Psoas muscle (tissue), 8 donors: Measurements from ENCODE around the gene MAX. TPM values are rescaled to one million over a fixed set of nuclear protein-coding genes. Genes with fewer than 3 reads are reported as not detected.

Experiments
- ATAC-seq, 4 donors: fragments of 200-7000 bp; cut with Tn5 transposase; one replicate each; pipeline ENCODE4 v1.9.1; 2020; ENCODE audit warnings: moderate library complexity in 3 of 4, mild to moderate bottlenecking in 2 of 4
- DNase-seq, 2 donors: peaks; one replicate each; pipeline ENCODE4 v3.0.0-alpha.2; 2020
- H3K27ac ChIP-seq: fragments of 200-600 bp; one replicate; pipeline ENCODE4 v1.8.0; 2022
- H3K27me3 ChIP-seq, 3 donors: fragments of 200-600 bp in 1 of 3; one replicate each; pipeline versions ENCODE4 v1.6.1 to v1.8.0; 2013 to 2022; ENCODE audit warnings: low read length in 2 of 3, mild to moderate bottlenecking in 2 of 3, moderate library complexity in 1 of 3; ENCODE audit not compliant: insufficient read depth in 3 of 3
- H3K36me3 ChIP-seq, 2 donors: fragments of 200-600 bp in 1 of 2; one replicate each; pipeline versions ENCODE4 v1.6.1 to v1.8.0; 2013 to 2022; ENCODE audit warnings: low read depth in 1 of 2, mild to moderate bottlenecking in 1 of 2, moderate library complexity in 1 of 2; ENCODE audit not compliant: insufficient read depth in 1 of 2
- H3K4me1 ChIP-seq: fragments of 200-600 bp; one replicate; pipeline ENCODE4 v1.8.0; 2022
- H3K4me3 ChIP-seq: fragments of 200-600 bp; one replicate; pipeline ENCODE4 v1.8.0; 2022; ENCODE audit warnings: mild to moderate bottlenecking
- H3K9me3 ChIP-seq: fragments of 200-600 bp; one replicate; pipeline ENCODE4 v1.8.0; 2022
- CTCF ChIP-seq: fragments of 200-600 bp; IDR thresholded peaks from one replicate; pipeline ENCODE4 v1.8.0; 2022; ENCODE audit warnings: antibody characterized with exemption
- WGBS, 3 donors: extraction: QIAGEN DNeasy Blood & Tissue Kit; methylation state at CpG; one replicate each; pipeline versions ENCODE4 v1.1.6 to v1.1.7; 2013; 5-methylcytosine and 5-hydroxymethylcytosine counted together
- intact Hi-C, 2 donors: fragments of 100-400 bp; cut with DNase I; formaldehyde crosslinking; loops; one replicate each; pipeline versions ENCODE4 v1.11.0 to v1.14.2; 2022
- polyA plus RNA-seq, 3 donors: library from polyadenylated mRNA; stranded (reverse); fragments of 200-250 nt; gene quantifications; one replicate each; pipeline ENCODE4 v1.2.3, GENCODE V29; 2013
- total RNA-seq, 4 donors: library from RNA; stranded (reverse); fragmentation: NEBNext Ultra II Directional in 2 of 4; extraction: Animal tissue kit (Norgen Biotek cat#: 25700) in 2 of 4; gene quantifications; one replicate each; pipeline versions ENCODE4 v1.2.1 to v1.2.4, GENCODE V29; 2021 to 2023
- donor health status: healthy with polysubstance abuse.
- donor health status: DM: no; HTN: no; CAD: no; lungs with moderate emphysema.
- donor health status: Bipolar disorder and iron deficiency.
- donor health status: healthy.
- donor health status: DM: yes; HTN: yes; CAD: no.
- donor health status: DM: no; HTN: no; CAD: no.
- donor health status: DM: no; HTN: no; CAD: no.
- donor health status: DM: yes; HTN: yes; CAD: no.

Gene MAX
- total and polyA plus RNA-seq, 7 donors, result 44.5 to 115 (median 50.6) TPM

- intact Hi-C loops, result no loop called here
- Histone ChIP-seq H3K27me3 (no peaks in the 10 kb centered on the region), H3K9me3 (no peaks in the 10 kb centered on the region), H3K4me3 (no peak overlapping the region), H3K4me1 (no peaks in the 10 kb centered on the region), H3K27ac (no peak overlapping the region), H3K36me3 (peaks cover 5 to 61% of the 10 kb centered on the region in 2 donors)
- TF ChIP-seq CTCF, result no peak
- no peak for DNase-seq
- ATAC-seq, result no peak
- 91 to 96% (median 95%) methylated on average over 7 of the region's 7 CpGs for WGBS, 3 donors
Observed at GRCh38 chr14:65041434-65041915, 60.8 kb downstream of the MAX start.

GRCh38 chr14:65040666-65041433 lies 61.5 kb downstream of the MAX start:
- no peak for TF ChIP-seq CTCF
- no peak overlapping the region for H3K27ac ChIP-seq
- H3K9me3 ChIP-seq, result no peaks in the 10 kb centered on the region
- peaks cover 5 to 55% of the 10 kb centered on the region in 2 donors for H3K36me3 ChIP-seq
- H3K4me1 ChIP-seq, result no peaks in the 10 kb centered on the region
- 93 to 94% (median 94%) methylated on average over 9 of the region's 9 CpGs for WGBS, 3 donors
- H3K4me3 ChIP-seq, result no peak overlapping the region
- ATAC-seq, result no peak
- no peak for DNase-seq
- intact Hi-C loops, result no loop called here
- H3K27me3 ChIP-seq, result no peaks in the 10 kb centered on the region

GRCh38 chr14:65038966-65039365 lies 63.4 kb downstream of the MAX start:
- Histone ChIP-seq H3K9me3 (no peaks in the 10 kb centered on the region), H3K36me3 (peaks cover 2 to 38% of the 10 kb centered on the region in 2 donors), H3K4me3 (no peak overlapping the region), H3K27ac (no peak overlapping the region), H3K4me1 (peaks cover 8% of the 10 kb centered on the region), H3K27me3 (no peaks in the 10 kb centered on the region)
- TF ChIP-seq CTCF, result no peak
- no peak for ATAC-seq
- 92 to 97% (median 96%) methylated on average over 2 of the region's 2 CpGs for WGBS, 3 donors
- intact Hi-C loops, result no loop called here
- DNase-seq, result no peak

GRCh38 chr14:65035049-65035448 lies 67.3 kb downstream of the MAX start:
- no peak for TF ChIP-seq CTCF
- whole genome bisulfite sequencing, 3 donors, result 37 to 44% (median 42%) methylated on average over 4 of the region's 4 CpGs
- intact Hi-C loops, result no loop called here
- Histone ChIP-seq H3K9me3 (no peaks in the 10 kb centered on the region), H3K27ac (no peak overlapping the region), H3K36me3 (peaks cover 0 to 17% of the 10 kb centered on the region in 2 donors), H3K4me3 (no peak overlapping the region), H3K4me1 (peaks cover 8% of the 10 kb centered on the region), H3K27me3 (no peaks in the 10 kb centered on the region)
- peak in 1 of 2 donors; percentile 70 for DNase-seq
- no peak for ATAC-seq
